ENCODE measurements around the gene XCR1.

DNA sequence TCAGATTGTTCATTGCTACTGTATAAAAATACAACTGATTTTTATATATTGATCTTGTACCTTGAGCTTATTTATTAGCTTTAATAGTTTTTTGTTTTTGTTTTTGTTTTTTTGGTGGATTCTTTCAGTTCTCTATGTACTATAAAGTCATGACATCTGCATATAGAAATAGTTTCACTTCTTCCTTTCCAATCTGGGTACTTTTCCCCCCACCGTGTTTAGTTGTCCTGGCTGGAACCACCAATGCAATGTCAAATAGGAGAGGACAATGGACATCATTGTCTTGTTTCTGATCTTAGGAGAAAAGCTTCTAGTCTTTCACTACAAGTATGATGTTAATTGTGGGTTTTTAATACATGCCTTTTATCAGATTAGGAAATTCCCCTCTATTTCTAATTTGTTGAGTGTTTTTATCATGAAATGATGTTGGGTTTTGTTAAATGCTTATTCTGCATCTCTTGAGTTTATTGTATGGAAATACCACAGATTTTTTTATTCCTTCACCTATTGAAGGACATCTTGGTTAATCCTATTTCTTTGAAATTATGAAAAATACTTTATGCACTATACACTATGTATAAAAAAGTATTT is 2.8 kb upstream of the XCR1 start:
- TF ChIP-seq, protein P1, sequence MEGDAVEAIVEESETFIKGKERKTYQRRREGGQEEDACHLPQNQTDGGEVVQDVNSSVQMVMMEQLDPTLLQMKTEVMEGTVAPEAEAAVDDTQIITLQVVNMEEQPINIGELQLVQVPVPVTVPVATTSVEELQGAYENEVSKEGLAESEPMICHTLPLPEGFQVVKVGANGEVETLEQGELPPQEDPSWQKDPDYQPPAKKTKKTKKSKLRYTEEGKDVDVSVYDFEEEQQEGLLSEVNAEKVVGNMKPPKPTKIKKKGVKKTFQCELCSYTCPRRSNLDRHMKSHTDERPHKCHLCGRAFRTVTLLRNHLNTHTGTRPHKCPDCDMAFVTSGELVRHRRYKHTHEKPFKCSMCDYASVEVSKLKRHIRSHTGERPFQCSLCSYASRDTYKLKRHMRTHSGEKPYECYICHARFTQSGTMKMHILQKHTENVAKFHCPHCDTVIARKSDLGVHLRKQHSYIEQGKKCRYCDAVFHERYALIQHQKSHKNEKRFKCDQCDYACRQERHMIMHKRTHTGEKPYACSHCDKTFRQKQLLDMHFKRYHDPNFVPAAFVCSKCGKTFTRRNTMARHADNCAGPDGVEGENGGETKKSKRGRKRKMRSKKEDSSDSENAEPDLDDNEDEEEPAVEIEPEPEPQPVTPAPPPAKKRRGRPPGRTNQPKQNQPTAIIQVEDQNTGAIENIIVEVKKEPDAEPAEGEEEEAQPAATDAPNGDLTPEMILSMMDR (IDR thresholded peaks at IDR 0.05), result no peak
- TF ChIP-seq POLR2A (IDR thresholded peaks at IDR 0.05), result no peak
